DMS79 treated with DMSO at 0.1 percent for 48 hours (cell line): ENCODE data around the gene COMMD4.
"Not testable (repeated sequence)": the region's sequence is repeated elsewhere in the genome, so short reads cannot be mapped to it uniquely, and the experiment has no call there.

Experiments
- DNase-seq: peaks from one replicate; lab custom pipeline; 2025; lab: John Stamatoyannopoulos, UW

COMMD4 gene

GRCh38 chr15:75380773-75381172, 44.9 kb downstream of the COMMD4 start:
- no peak for DNase-seq

- not testable (repeated sequence) for DNase-seq
These were observed 48.1 kb downstream of the COMMD4 start for GRCh38 chr15:75383986-75384385.
